GM21529 (cell line): ENCODE results near the gene PTTG1IP.

Source experiments
- ATAC-seq: cut with Tn5 transposase; IDR thresholded peaks from one replicate; pipeline ENCODE4 v1.9.1; 2021; ENCODE audit not compliant: unreplicated experiment

The PTTG1IP gene

DNA sequence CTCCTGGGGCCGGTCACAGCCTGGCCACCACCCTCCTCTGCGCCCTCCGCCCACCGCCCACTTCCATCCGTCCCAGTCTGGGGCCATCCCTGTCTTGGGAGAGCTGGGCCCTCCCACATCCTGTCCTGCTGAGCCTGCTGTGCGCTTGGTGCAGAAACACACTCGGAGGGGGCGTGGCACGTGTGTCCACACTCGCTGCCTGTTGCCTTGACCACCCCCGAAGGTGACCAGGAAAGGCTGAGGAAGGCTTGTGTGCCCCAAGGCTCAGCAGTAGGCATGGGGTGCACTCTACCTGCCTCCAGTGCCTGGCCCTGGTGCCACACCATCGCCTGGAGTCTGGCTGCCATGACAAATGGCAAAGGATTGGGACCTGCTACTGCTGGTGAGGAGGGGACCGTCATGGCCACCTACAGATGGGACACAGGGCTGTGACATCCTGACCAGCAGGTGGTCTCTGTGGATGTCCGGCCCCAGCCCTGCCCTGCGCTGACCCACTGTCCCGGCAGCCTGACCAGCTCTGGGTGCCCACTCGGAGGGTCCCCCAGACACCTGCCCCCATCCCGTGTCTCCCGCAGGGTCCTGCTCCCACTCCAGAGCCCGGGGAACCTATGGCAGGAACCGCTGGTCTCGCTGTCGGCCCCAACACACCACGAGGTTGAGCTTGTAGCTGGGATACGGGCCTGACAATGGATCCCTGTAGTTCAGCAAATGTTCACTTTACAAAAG lies 23.2 kb upstream of the PTTG1IP start:
- no peak for ATAC-seq

DNA sequence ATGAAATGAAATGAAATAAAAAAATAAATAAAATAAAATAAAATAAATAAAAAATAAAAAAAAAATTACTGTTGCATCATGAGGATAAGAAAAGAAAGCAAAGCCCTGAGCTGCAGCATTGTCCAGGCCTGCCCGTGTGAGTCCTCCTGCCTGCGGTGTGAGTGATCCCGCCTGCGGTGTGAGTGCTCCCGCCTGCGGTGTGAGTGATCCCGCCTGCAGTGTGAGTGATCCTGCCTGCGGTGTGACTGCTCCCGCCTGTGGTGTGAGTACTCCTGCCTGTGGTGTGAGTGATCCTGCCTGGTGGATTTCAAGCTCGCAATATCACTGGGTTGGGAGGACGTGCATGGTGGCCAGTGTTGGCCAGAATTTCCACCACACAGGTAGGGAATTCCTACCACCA lies 22.4 kb upstream of the PTTG1IP start:
- no peak for ATAC-seq

GRCh38 chr21:44894687-44895302 lies 21.3 kb upstream of the PTTG1IP start:
- no peak for ATAC-seq

GRCh38 chr21:44893948-44894656 lies 20.6 kb upstream of the PTTG1IP start:
- no peak for ATAC-seq

- no peak for ATAC-seq
Observed at GRCh38 chr21:44893278-44893556, 19.7 kb upstream of the PTTG1IP start.

DNA sequence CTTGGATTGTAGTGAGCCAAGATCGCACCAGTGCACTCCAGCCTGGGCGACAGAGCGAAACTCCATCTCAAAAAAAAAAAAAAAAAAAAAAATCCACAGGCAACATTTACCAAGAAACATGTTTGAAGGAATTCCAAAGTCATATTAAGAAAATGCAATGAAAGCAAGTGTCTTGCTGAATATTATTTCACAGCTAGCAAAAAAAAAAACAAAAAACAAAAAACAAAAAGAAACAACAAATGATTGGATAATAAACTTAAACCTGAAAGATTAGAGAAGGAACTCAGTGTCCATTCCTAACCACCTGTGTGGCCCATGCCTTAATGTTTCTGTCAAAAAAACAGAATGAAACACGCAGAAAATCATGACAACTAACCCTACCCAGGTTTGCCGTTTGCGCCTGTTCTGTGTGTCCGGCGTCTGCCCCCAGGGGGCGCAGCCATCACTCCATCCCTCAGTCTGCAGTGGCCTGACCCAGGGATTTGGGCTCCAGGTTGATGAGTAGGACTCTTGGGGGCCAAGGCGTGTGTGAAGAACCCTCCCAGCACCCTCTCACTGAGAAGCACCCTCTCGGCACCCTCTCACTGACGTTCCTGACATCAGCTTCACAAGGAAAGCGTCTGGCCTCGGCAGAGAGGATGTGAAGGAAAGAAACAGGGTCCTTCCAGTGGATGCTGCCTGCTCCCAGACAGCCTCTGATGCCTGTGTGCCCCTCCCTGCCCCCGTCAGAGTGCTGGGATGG lies 19.2 kb upstream of the PTTG1IP start:
- ATAC-seq: peak; percentile 52

- no peak for ATAC-seq
Observed at GRCh38 chr21:44892095-44892494, 18.6 kb upstream of the PTTG1IP start.

- no peak for ATAC-seq
Observed at GRCh38 chr21:44891631-44892031, 18.1 kb upstream of the PTTG1IP start.

- no peak for ATAC-seq
Observed at GRCh38 chr21:44890961-44891541, 17.6 kb upstream of the PTTG1IP start.

- ATAC-seq: no peak
Observed at GRCh38 chr21:44890338-44890931, 16.9 kb upstream of the PTTG1IP start.

- no peak for ATAC-seq
Observed at GRCh38 chr21:44889625-44890337, 16.3 kb upstream of the PTTG1IP start.

- no peak for ATAC-seq
Observed at GRCh38 chr21:44888581-44889550, 15.4 kb upstream of the PTTG1IP start.

GRCh38 chr21:44887807-44888580 lies 14.5 kb upstream of the PTTG1IP start:
- no peak for ATAC-seq

DNA sequence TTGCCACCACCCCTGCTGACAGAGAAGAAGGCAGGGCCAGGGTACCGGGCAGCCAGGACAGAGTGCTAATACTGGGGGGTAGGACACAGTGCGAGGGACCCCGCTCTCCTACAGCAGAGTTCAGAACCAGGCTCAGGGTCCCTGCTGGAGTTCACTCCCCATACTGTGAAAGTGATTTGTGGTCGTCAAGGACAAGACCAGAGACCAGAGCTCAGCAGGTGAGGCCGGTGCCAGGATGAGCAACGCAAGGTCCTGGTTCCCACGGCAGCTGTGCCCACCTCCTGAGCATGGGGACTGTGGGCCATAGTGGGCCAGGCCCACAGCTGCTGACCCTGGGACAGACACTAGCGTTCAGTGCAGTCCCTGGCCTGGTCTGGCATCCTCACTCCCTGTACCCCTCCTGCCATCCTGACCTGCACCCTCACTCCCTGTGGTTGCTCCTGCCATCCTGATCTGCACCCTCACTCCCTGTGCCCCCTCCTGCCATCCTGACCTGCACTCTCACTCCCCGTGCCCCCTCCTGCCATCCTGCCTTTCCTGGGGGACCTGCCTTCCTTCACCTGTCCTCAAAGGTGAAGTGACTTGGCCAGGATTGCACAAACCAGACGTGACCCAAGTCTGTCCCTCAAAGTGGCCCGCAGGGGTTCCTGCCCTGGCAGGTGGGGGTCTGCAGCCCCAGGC lies 13.8 kb upstream of the PTTG1IP start:
- ATAC-seq: no peak

DNA sequence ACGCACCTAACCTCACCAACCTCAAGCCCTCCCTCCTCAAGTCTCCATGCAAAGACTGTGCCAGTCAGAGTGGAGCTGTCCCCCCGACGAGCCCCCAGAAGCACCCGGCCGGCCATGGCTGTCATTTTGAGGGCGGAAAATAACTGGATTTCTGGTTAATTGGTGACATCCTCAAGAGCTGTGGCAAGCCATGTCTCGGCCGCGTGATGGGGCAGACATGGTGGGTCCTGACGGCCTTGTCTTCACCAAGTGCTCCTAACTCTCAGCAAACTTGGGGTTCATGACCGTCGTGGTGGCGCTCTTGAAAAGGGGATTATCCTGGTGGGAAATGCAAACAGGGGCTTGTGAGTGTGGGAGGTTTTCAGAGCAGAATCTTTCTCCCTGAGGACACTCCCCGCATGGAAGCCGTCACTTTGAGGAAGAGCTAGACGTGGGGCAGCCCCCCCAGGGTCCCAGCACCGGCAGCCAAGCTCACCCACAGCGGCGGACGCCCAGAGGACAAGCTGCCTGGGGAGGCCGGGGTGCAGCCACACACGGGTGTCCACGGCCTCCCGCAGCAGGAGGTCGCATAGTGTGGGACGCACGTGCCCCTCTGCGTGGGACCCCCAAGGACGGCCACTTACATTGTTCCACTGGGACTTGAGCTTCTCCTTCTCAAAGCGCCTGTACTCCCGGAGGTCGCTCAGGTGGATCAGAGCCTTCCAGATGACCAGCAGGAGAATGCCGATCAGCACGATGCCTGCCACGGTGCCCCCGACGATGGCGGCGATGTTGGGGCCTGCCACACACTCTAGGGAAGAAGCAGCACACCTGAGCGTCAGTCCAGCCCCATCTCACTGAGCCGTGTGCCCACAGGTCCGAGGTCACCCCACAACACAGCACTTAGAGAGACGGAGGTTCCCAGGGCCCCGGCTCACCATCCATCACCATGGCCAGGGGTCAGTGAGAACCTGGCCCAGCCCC lies 12.9 kb upstream of the PTTG1IP start:
- no peak for ATAC-seq

DNA sequence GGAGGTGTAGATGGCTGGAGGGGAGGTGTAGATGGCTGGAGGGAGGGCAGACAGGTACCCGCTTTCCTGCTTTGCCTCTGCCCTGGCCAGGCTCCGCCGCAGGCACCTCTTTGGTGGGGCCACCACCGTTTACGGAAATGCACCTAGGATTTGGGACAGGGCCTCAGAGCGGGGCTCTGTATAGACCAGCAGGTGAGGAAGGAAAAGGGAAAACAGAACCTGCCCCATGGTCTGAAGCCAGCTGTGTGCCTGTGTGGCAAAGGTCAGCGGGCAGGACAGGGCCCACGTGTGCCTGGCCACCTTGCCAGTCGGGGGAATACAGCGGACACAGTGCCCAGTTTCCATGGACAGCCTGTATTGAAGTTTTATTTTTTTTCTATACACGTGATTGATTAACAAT lies 12.1 kb upstream of the PTTG1IP start:
- ATAC-seq: no peak

GRCh38 chr21:44884097-44884496 lies 10.6 kb upstream of the PTTG1IP start:
- no peak for ATAC-seq
